DOHH2 (cell line): ENCODE data around the gene PHYKPL.

ENCODE experiments used
- H3F3A ChIP-seq: fragments of 200-600 bp; sonication (generic), shearing (Covaris generic); 2 replicates; pipeline ENCODE4 v1.6.0; 2016; ENCODE audit warnings: antibody characterized with exemption, mild to moderate bottlenecking; ENCODE audit not compliant: control insufficient read depth, insufficient read depth
- H3K27ac ChIP-seq: fragments of 200-600 bp; sonication (generic); 2 replicates; pipeline ENCODE4 v1.5.1; 2014; ENCODE audit warnings: low read depth, mild to moderate bottlenecking, low read length, moderate library complexity
- H3K27me3 ChIP-seq: fragments of 200-600 bp; sonication (generic); 2 replicates; pipeline ENCODE4 v1.6.1; 2014; ENCODE audit warnings: mild to moderate bottlenecking, low read length, mixed read lengths; ENCODE audit not compliant: control insufficient read depth
- H3K36me3 ChIP-seq: fragments of 200-600 bp; sonication (generic); 2 replicates; pipeline ENCODE4 v1.6.1; 2014; ENCODE audit warnings: mild to moderate bottlenecking, low read length, moderate library complexity, mixed read lengths; ENCODE audit not compliant: control insufficient read depth
- H3K4me1 ChIP-seq: fragments of 200-600 bp; sonication (generic); 2 replicates; pipeline ENCODE4 v1.6.1; 2014; ENCODE audit warnings: mild to moderate bottlenecking, low read length, mixed read lengths; ENCODE audit not compliant: control insufficient read depth
- H3K4me2 ChIP-seq: fragments of 200-600 bp; sonication (generic); 2 replicates; pipeline ENCODE4 v1.6.0; 2014; ENCODE audit warnings: mild to moderate bottlenecking, low read length, moderate library complexity
- H3K4me3 ChIP-seq: fragments of 200-600 bp; sonication (generic); 2 replicates; pipeline ENCODE4 v1.5.1; 2014; ENCODE audit warnings: mild to moderate bottlenecking, low read length, mixed read lengths
- H3K79me2 ChIP-seq: fragments of 200-600 bp; sonication (generic); 2 replicates; pipeline ENCODE4 v1.6.1; 2014; ENCODE audit warnings: mild to moderate bottlenecking, low read length, mixed read lengths; ENCODE audit not compliant: control insufficient read depth
- H3K9me2 ChIP-seq: fragments of 200-600 bp; sonication (generic); replicated peaks from 2 replicates; pipeline ENCODE4 v1.6.1; 2014; ENCODE audit warnings: mild to moderate bottlenecking, low read length, mixed read lengths; ENCODE audit not compliant: control insufficient read depth
- H3K9me3 ChIP-seq: fragments of 200-600 bp; sonication (generic); 2 replicates; pipeline ENCODE4 v1.6.1; 2014; ENCODE audit warnings: antibody characterized with exemption, low read length, mixed read lengths; ENCODE audit not compliant: control insufficient read depth, insufficient read depth
- H4K20me1 ChIP-seq: fragments of 200-600 bp; sonication (generic); 2 replicates; pipeline ENCODE4 v1.6.0; 2014; ENCODE audit warnings: low read depth, mild to moderate bottlenecking, antibody characterized with exemption, low read length, moderate library complexity; ENCODE audit not compliant: control insufficient read depth, insufficient read depth
- EZH2phosphoT487 ChIP-seq: fragments of 200-600 bp; sonication (generic); IDR thresholded peaks from 2 replicates; pipeline ENCODE4 v1.6.1; 2017; ENCODE audit warnings: borderline replicate concordance, mild to moderate bottlenecking, antibody characterized with exemption, low read length, moderate library complexity, mixed read lengths
- TF ChIP-seq, protein P1 (sequence below): fragments of 200-600 bp; sonication (generic); IDR thresholded peaks from one replicate; pipeline ENCODE4 v1.5.1; 2014; ENCODE audit warnings: antibody characterized with exemption, mild to moderate bottlenecking, low read depth, low read length; ENCODE audit not compliant: poor library complexity, severe bottlenecking

The PHYKPL gene

DNA sequence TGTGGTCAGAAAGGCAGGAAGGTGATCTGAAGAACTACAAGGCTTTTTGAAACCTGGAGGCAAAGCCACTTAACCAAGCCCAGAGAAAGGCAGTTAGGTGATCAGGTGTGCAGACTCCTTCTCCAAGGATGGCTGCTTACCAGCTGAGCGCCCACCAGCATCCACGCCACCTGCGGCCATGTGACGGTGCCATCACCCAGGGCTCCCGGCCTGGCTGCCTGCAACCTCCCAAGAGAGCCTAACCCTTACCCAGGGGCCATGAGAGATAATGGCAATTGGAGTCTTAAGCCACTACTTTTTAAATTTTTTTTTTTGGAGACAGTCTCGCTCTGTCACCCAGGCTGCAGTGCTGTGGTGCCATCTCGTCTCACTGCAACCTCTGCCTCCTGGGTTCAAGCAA lies 33.1 kb upstream of the PHYKPL start:
- no peaks in the 10 kb centered on the region for H3K27me3 ChIP-seq
- no peaks in the 10 kb centered on the region for H3F3A ChIP-seq
- no peak overlapping the region for H3K27ac ChIP-seq
- no peak for TF ChIP-seq EZH2phosphoT487
- TF ChIP-seq, protein P1, sequence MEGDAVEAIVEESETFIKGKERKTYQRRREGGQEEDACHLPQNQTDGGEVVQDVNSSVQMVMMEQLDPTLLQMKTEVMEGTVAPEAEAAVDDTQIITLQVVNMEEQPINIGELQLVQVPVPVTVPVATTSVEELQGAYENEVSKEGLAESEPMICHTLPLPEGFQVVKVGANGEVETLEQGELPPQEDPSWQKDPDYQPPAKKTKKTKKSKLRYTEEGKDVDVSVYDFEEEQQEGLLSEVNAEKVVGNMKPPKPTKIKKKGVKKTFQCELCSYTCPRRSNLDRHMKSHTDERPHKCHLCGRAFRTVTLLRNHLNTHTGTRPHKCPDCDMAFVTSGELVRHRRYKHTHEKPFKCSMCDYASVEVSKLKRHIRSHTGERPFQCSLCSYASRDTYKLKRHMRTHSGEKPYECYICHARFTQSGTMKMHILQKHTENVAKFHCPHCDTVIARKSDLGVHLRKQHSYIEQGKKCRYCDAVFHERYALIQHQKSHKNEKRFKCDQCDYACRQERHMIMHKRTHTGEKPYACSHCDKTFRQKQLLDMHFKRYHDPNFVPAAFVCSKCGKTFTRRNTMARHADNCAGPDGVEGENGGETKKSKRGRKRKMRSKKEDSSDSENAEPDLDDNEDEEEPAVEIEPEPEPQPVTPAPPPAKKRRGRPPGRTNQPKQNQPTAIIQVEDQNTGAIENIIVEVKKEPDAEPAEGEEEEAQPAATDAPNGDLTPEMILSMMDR: no peak
- H3K9me3 ChIP-seq: no peaks in the 10 kb centered on the region
- no peak overlapping the region for H3K4me2 ChIP-seq
- no peaks in the 10 kb centered on the region for H3K79me2 ChIP-seq
- H4K20me1 ChIP-seq: no peaks in the 10 kb centered on the region
- H3K4me1 ChIP-seq: no peaks in the 10 kb centered on the region
- H3K4me3 ChIP-seq: no peak overlapping the region
- H3K36me3 ChIP-seq: no peaks in the 10 kb centered on the region
- H3K9me2 ChIP-seq: no peaks in the 10 kb centered on the region

DNA sequence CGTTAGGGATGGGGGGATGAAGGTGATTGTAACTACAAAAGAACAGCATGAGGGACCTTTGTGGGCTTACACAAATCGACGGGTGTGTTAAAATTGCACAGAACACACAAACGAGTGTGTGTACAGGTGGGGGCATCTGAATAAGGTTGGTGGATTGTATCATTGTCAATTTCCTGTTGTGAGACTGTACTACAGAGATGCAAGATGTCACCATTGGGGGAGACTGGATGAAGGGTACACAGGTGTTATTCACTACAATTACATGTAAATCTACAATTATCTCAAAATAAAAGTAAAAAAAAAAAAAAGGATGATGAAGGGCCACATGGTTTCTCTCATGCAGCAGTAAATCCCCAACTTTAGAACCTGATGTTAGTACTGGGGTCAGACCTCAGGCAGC lies 31.4 kb upstream of the PHYKPL start:
- Histone ChIP-seq H3K27me3 (no peaks in the 10 kb centered on the region), H3K27ac (no peak overlapping the region), H3K4me3 (no peak overlapping the region), H3K4me2 (no peak overlapping the region), H3K79me2 (no peaks in the 10 kb centered on the region), H3K4me1 (0 out of 2 replicates have a peak, but pooled peaks cover under 1% of the 10 kb centered on the region), H3K9me3 (no peaks in the 10 kb centered on the region), H3F3A (no peaks in the 10 kb centered on the region), H3K36me3 (no peaks in the 10 kb centered on the region), H3K9me2 (no peaks in the 10 kb centered on the region), H4K20me1 (no peaks in the 10 kb centered on the region)
- TF ChIP-seq, protein P1: no peak
- no peak for TF ChIP-seq EZH2phosphoT487

DNA sequence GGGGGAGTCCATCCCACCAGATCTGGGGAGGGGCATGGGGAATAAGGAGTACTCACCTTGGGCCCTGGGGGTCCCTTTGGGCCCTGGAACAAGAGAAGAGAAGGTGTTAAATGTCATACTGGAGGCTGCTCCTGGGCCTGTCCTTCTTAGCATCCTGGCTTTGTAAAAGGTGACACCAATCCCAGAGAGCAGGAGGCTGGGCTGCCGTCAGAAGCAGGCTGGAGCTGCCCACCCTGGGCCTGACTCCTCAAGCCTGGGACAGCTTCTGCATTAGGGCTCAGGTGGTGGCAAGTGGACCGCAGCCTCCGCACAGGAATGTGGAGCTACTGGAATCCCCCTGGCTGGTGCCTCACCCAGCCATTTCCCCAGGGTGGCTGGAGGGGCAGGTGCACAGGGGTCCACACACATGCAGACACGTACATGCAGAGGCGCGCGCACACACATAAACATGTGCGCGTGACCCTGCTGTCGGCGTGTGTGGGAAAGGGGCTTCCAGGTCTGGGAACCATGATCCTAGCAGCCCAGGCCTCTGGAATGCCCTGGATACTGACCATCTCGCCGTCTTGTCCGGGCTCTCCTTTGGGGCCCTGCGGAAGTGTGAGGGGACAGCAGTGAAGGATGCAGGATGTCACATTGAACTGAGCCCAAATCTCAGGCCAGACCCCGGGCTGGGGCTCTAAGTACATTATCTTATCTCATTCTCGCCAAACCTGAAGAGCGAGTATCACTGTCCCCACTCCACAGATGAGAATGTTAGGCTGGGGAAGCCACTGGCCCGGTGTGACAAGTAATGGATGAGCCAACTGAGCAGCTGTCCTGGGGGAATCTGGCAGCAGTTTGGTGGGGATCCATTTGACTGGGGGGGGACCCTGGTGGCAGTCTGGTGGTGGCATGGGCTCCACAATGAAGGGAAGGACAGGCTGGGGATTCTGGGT lies 29.3 kb upstream of the PHYKPL start:
- Histone ChIP-seq H3K9me3 (no peaks in the 10 kb centered on the region), H3K4me2 (no peak overlapping the region), H3K9me2 (no peaks in the 10 kb centered on the region), H3K27me3 (no peaks in the 10 kb centered on the region), H3K27ac (no peak overlapping the region), H4K20me1 (no peaks in the 10 kb centered on the region), H3K79me2 (peaks cover 7% of the 10 kb centered on the region), H3F3A (no peaks in the 10 kb centered on the region), H3K4me1 (peaks cover 20% of the 10 kb centered on the region), H3K36me3 (no peaks in the 10 kb centered on the region), H3K4me3 (no peak overlapping the region)
- TF ChIP-seq, protein P1: no peak
